PC-9 (cell line): ENCODE measurements around the gene TKT. TPM values are rescaled to one million over a fixed set of nuclear protein-coding genes. Genes with fewer than 3 reads are reported as not detected.

Experiments used
- BruUV-seq: library from RNA; stranded (reverse); fragments of 400-500 nt; replicated peaks from 2 replicates; lab custom pipeline; 2021; lab: Mats Ljungman, UMichigan
- CTCF ChIA-PET: fragments of 300-600 bp; sonication (Branson Sonifier 250); formaldehyde crosslinking; loops from one replicate; lab custom pipeline; 2022; ENCODE audit warnings: antibody characterized with exemption; lab: Charles Lee
- POLR2A ChIA-PET: fragments of 300-600 bp; sonication (Branson Sonifier 250); formaldehyde crosslinking; loops from one replicate; lab custom pipeline; 2022; ENCODE audit warnings: antibody characterized with exemption; ENCODE audit not compliant: unreplicated experiment; lab: Charles Lee
- DNase-seq, 2 experiments: peaks; one replicate each; pipeline versions ENCODE4 v3.0.0 to v3.0.0-alpha.2; 2015 to 2022; ENCODE audit warnings: mixed read lengths in 1 of 2
- H2AFZ ChIP-seq: fragments of 200-600 bp; sonication (generic); 2 replicates; pipeline ENCODE4 v1.8.1; 2017; ENCODE audit warnings: antibody characterized with exemption
- H3F3A ChIP-seq: fragments of 200-600 bp; sonication (generic); 2 replicates; pipeline ENCODE4 v1.8.1; 2017; ENCODE audit warnings: antibody characterized with exemption, mild to moderate bottlenecking, low read depth; ENCODE audit not compliant: insufficient read depth
- H3K27ac ChIP-seq: fragments of 200-600 bp; sonication (generic); 2 replicates; pipeline ENCODE4 v1.6.1; 2016; ENCODE audit warnings: mixed run types
- H3K27me3 ChIP-seq: fragments of 200-600 bp; sonication (generic); 2 replicates; pipeline ENCODE4 v1.6.1; 2016; ENCODE audit warnings: low read depth, mixed run types; ENCODE audit not compliant: insufficient read depth
- H3K36me3 ChIP-seq: fragments of 200-600 bp; sonication (generic); 2 replicates; pipeline ENCODE4 v1.6.1; 2016; ENCODE audit warnings: low read depth, mixed run types
- H3K4me1 ChIP-seq: fragments of 200-600 bp; sonication (generic); replicated peaks from 2 replicates; pipeline ENCODE4 v1.6.1; 2016; ENCODE audit warnings: mixed run types; ENCODE audit not compliant: insufficient read depth
- H3K4me2 ChIP-seq: fragments of 200-600 bp; sonication (generic); 2 replicates; pipeline ENCODE4 v1.6.1; 2017; ENCODE audit warnings: mixed run types
- H3K4me3 ChIP-seq: fragments of 200-600 bp; sonication (generic); 2 replicates; pipeline ENCODE4 v1.6.1; 2016; ENCODE audit warnings: mixed run types
- H3K79me2 ChIP-seq: fragments of 200-600 bp; sonication (generic); 2 replicates; pipeline ENCODE4 v1.6.1; 2017; ENCODE audit warnings: low read depth, mixed run types
- H3K9me2 ChIP-seq: fragments of 200-600 bp; sonication (generic); 2 replicates; pipeline ENCODE4 v1.8.1; 2017; ENCODE audit warnings: mild to moderate bottlenecking; ENCODE audit not compliant: insufficient read depth
- H3K9me3 ChIP-seq: fragments of 200-600 bp; sonication (generic); 2 replicates; pipeline ENCODE4 v1.8.1; 2016; ENCODE audit warnings: low read depth; ENCODE audit not compliant: insufficient read depth
- H4K20me1 ChIP-seq: fragments of 200-600 bp; sonication (generic); 2 replicates; pipeline ENCODE4 v1.8.1; 2017; ENCODE audit not compliant: insufficient read depth
- EZH2 ChIP-seq: fragments of 200-600 bp; sonication (generic); IDR thresholded peaks from 2 replicates; pipeline ENCODE4 v1.8.0; 2017; ENCODE audit warnings: antibody characterized with exemption, low read depth
- intact Hi-C: fragments of 100-400 bp; cut with micrococcal nuclease; formaldehyde crosslinking; loops from one replicate; pipeline ENCODE4 v1.10.0; 2022; ENCODE audit not compliant: unreplicated experiment
- total RNA-seq: library from RNA; stranded (reverse); gene quantifications from 2 replicates; pipeline ENCODE4 v1.2.3, GENCODE V29; 2021
- TF ChIP-seq, protein P1 (sequence below): fragments of 200-600 bp; sonication (generic); conservative IDR thresholded peaks from 2 replicates; pipeline ENCODE4 v1.6.1; 2017; ENCODE audit warnings: mixed run types, antibody characterized with exemption, mild to moderate bottlenecking, moderate library complexity

The TKT gene
- total RNA-seq, 1 experiment from 2014 or later, result 2,016 TPM

DNA sequence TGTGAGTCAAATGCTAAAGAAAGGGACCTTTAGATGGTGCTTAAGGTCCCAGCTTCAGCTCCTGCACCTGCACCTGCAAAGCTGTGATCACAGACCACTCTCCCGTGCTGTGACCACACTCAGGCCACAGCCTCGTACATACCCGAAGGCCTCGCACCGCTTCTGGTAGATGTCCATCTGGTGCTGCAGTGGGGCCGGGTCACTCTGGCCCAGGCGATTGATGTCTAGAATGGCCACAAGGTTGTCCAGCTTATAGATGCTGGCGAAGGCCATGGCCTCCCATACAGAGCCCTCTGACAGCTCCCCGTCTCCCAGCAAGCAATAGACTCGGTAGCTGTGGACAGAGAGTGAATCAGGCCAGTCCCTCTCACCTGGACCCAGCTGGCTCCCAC lies 21.0 kb downstream of the TKT start:
- POLR2A ChIA-PET, result no interaction called here
- H3K4me1 ChIP-seq, result peaks cover 46% of the 10 kb centered on the region

DNA sequence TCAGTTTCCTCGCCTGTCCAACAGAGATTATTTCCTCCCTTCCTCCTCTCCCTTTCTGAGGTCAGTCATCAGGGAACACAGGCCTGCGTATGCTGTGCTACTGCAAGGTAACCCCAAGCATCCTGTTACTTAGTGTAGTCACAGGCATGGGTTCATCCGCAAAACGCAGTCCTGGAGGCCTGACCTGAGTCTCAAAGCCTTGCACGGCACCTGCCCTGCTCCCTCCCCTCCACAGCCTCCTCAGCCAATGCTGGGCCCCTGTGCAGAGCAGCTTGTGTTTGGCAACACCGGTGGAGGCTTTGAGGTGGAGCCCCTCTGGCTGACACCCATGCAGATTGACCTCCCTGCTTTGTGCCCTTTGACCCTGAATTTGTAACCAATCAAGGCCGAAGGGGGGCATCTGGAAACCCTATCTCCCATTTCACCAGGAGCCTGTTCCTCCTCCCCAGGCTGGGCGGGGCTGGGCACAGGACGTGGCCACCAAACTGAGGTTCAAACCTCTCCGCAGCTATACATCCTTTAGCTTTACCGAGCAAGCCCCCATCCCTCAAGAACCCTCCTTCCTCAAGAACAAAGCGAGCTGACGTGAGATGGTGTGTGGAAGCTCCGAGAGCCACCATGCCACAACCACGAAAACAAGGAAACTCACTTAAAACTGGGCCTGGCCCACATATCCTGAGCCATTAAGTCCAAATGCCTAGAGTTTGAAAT lies 21.5 kb downstream of the TKT start:
- ChIA-PET CTCF (interaction anchor here (0.6 kb wide), 1 partner anchor 31 kb away, joined by 5 read pairs; no protein-coding TSS in a partner anchor), POLR2A (no interaction called here)
- Histone ChIP-seq H2AFZ (no peak overlapping the region), H4K20me1 (peaks cover 8% of the 10 kb centered on the region), H3F3A (peaks cover 80% of the 10 kb centered on the region), H3K79me2 (peaks cover 73% of the 10 kb centered on the region), H3K4me2 (no peak overlapping the region), H3K4me1 (peaks cover 40% of the 10 kb centered on the region), H3K4me3 (no peak overlapping the region), H3K27me3 (no peaks in the 10 kb centered on the region), H3K27ac (peak overlapping the region; percentile 43), H3K9me2 (no peaks in the 10 kb centered on the region), H3K9me3 (no peaks in the 10 kb centered on the region), H3K36me3 (peaks cover 71% of the 10 kb centered on the region)
- no TSS peak for BruUV-seq
- intact Hi-C loops, result no loop called here
- TF ChIP-seq EZH2, result no peak
- TF ChIP-seq, protein P1, sequence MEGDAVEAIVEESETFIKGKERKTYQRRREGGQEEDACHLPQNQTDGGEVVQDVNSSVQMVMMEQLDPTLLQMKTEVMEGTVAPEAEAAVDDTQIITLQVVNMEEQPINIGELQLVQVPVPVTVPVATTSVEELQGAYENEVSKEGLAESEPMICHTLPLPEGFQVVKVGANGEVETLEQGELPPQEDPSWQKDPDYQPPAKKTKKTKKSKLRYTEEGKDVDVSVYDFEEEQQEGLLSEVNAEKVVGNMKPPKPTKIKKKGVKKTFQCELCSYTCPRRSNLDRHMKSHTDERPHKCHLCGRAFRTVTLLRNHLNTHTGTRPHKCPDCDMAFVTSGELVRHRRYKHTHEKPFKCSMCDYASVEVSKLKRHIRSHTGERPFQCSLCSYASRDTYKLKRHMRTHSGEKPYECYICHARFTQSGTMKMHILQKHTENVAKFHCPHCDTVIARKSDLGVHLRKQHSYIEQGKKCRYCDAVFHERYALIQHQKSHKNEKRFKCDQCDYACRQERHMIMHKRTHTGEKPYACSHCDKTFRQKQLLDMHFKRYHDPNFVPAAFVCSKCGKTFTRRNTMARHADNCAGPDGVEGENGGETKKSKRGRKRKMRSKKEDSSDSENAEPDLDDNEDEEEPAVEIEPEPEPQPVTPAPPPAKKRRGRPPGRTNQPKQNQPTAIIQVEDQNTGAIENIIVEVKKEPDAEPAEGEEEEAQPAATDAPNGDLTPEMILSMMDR, result no peak
- no peak for DNase-seq

More for the DNA sequence above, 21.0 kb downstream of the TKT start:
- TF ChIP-seq, protein P1, result no peak
- TF ChIP-seq EZH2, result no peak
- H3K79me2 ChIP-seq, result peaks cover 79% of the 10 kb centered on the region
- intact Hi-C loops, result loop anchor here (5.0 kb wide), 1 partner anchor 112 kb away; the partner anchor contains the start of gene DCP1A
- H3F3A ChIP-seq, result peaks cover 82% of the 10 kb centered on the region
- H3K4me3 ChIP-seq, result no peak overlapping the region
- no peaks in the 10 kb centered on the region for H3K27me3 ChIP-seq
- H3K27ac ChIP-seq, result 0 out of 2 replicates have a peak overlapping the region, but pooled peaks have one; percentile 43
- BruUV-seq, result no TSS peak
- CTCF ChIA-PET, result interaction anchor here (0.6 kb wide), 1 partner anchor 31 kb away, joined by 5 read pairs; no protein-coding TSS in a partner anchor
- peaks cover 11% of the 10 kb centered on the region for H4K20me1 ChIP-seq
- peaks cover 77% of the 10 kb centered on the region for H3K36me3 ChIP-seq
- no peak overlapping the region for H3K4me2 ChIP-seq
- H3K9me3 ChIP-seq, result no peaks in the 10 kb centered on the region
- no peak for DNase-seq
- no peak overlapping the region for H2AFZ ChIP-seq
- no peaks in the 10 kb centered on the region for H3K9me2 ChIP-seq

DNA sequence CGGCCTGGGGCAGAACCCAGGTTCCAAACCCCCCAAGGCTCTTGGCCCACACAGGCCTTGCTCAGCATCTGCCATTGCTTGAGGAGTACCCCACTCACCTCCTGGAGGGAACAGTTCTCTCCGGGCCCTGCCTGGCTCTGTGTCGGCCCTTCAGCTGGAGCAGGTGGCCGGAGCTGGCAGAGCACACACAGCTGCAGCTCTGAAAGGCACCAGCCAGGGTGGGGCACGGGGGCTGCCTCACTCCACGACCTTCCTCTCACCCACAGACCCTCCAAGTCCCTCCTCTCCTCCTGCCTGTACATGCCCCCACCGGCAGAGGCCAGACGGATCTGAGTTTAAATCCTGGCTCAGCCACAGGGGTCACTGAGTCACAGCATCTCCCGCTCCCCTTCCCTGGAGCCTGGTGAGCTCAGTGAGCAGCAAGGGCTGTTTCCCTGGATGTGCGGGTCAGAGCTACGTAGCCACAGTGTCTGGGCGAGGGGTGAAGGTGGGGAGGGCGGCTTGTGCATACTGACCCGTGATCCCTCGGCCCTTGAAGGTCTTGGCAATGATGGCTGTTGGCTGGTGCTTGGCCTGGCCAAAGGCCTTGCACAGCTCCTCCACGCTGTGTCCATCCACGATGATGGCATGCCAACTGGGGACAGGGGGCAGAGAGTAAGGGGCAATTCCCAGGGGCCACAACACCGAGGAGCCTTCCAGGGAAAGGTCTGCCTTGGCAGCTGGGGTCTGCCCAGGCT lies 23.0 kb downstream of the TKT start:
- H3K27ac ChIP-seq, result peak overlapping the region; percentile 43
- H3K9me3 ChIP-seq, result no peaks in the 10 kb centered on the region
- BruUV-seq, result no TSS peak

More for the DNA sequence above, 23.0 kb downstream of the TKT start:
- Histone ChIP-seq H3K36me3 (peaks cover 77% of the 10 kb centered on the region), H3K79me2 (peaks cover 70% of the 10 kb centered on the region), H3K27me3 (no peaks in the 10 kb centered on the region), H3F3A (peaks cover 82% of the 10 kb centered on the region), H4K20me1 (no peaks in the 10 kb centered on the region; the same call in 1 of the 2 replicates), H3K9me2 (no peaks in the 10 kb centered on the region), H2AFZ (no peak overlapping the region), H3K4me2 (no peak overlapping the region), H3K4me1 (peaks cover 26% of the 10 kb centered on the region), H3K4me3 (no peak overlapping the region)
- ChIA-PET CTCF (no interaction called here), POLR2A (no interaction called here)
- TF ChIP-seq EZH2, result no peak
- TF ChIP-seq, protein P1, result no peak
- no peak for DNase-seq
- intact Hi-C loops, result no loop called here
